K562 treated with DMSO at 1 percent for 24 hours (cell line): ENCODE data around the gene MGRN1. TPM values are rescaled to one million over a fixed set of nuclear protein-coding genes. Genes with fewer than 3 reads are reported as not detected.

Experiments used
- total RNA-seq: library from RNA; unstranded; fragments of 300-600 nt; gene quantifications from 2 replicates; pipeline ENCODE4 v1.2.3, GENCODE V29; 2022; ENCODE audit warnings: low read depth; ENCODE audit not compliant: insufficient read depth

The MGRN1 gene
- total RNA-seq, result 46.4 and 47.6 TPM in 2 replicates

GRCh38 chr16:4624015-4624826 lies at the start of gene MGRN1:
Gene MGRN1 (plus strand): TSS chr16:4624826. CDS start chr16:4624961, 135 bp downstream.

GRCh38 chr16:4614571-4615383 lies 9.8 kb upstream of the MGRN1 start, which contains the start of gene UBALD1:
Gene UBALD1 (minus strand): TSS chr16:4614888. CDS start chr16:4614797, 91 bp downstream.

GRCh38 chr16:4693296-4693955 lies 68.8 kb downstream of the MGRN1 start, which contains the start of gene NUDT16L1:
Gene NUDT16L1 (plus strand): TSS chr16:4693562. CDS start chr16:4693727, 165 bp downstream.

GRCh38 chr16:4734063-4734729 lies 109.6 kb downstream of the MGRN1 start, which contains the start of the genes ANKS3 and DNAAF8:
Gene ANKS3 (minus strand): TSS chr16:4734271. CDS start chr16:4730149, 4,122 bp downstream.
Gene DNAAF8 (plus strand): TSS chr16:4734537. CDS start chr16:4736515, 1,978 bp downstream.

Other genes with a start within 250 kb of the MGRN1 start
- gene CORO7, start 208.2 kb upstream of the MGRN1 start, total RNA-seq, result 95.8 and 108 TPM in 2 replicates
- 49.7 and 52.0 TPM in 2 replicates for gene DNAJA3, start 199.0 kb upstream of the MGRN1 start, total RNA-seq
- gene NMRAL1, start 150.2 kb upstream of the MGRN1 start, total RNA-seq, result 114 and 118 TPM in 2 replicates
- 55.1 and 62.5 TPM in 2 replicates for gene HMOX2, start 148.4 kb upstream of the MGRN1 start, total RNA-seq
- gene CDIP1, start 86.1 kb upstream of the MGRN1 start, total RNA-seq, result 0.29 and 0.36 TPM in 2 replicates
- not detected in 2 replicates for gene C16orf96, start 68.5 kb upstream of the MGRN1 start, total RNA-seq
- gene UBALD1, start 9.9 kb upstream of the MGRN1 start, total RNA-seq, result 51.9 and 58.6 TPM in 2 replicates
- gene NUDT16L1, start 68.7 kb downstream of the MGRN1 start, total RNA-seq, result 49.7 and 51.2 TPM in 2 replicates
- gene ANKS3, start 109.4 kb downstream of the MGRN1 start, total RNA-seq, result 10.2 and 11.2 TPM in 2 replicates
- 0.56 TPM in 1 of 2 replicates, not detected in the other for gene DNAAF8, start 109.7 kb downstream of the MGRN1 start, total RNA-seq
- 11.1 and 11.9 TPM in 2 replicates for gene ZNF500, start 142.3 kb downstream of the MGRN1 start, total RNA-seq
- gene SEPTIN12, start 163.5 kb downstream of the MGRN1 start, total RNA-seq, result not detected in 2 replicates
- gene SMIM22, start 170.5 kb downstream of the MGRN1 start, total RNA-seq, result not detected in 2 replicates
- 46.5 and 57.0 TPM in 2 replicates for gene ROGDI, start 177.8 kb downstream of the MGRN1 start, total RNA-seq
- gene GLYR1, start 222.5 kb downstream of the MGRN1 start, total RNA-seq, result 63.4 and 72.2 TPM in 2 replicates
- gene UBN1, start 222.7 kb downstream of the MGRN1 start, total RNA-seq, result 61.8 and 64.0 TPM in 2 replicates